SU-DHL-6 (cell line): ENCODE results near the gene SPINK13.

Experiments
- H2AFZ ChIP-seq: fragments of 200-600 bp; sonication (generic); 2 replicates; pipeline ENCODE4 v1.6.1; 2014; ENCODE audit warnings: low read depth, mild to moderate bottlenecking, moderate library complexity, mixed read lengths, antibody characterized with exemption, low read length; ENCODE audit not compliant: severe bottlenecking
- H3F3A ChIP-seq: fragments of 200-600 bp; shearing (Covaris generic); 2 replicates; pipeline ENCODE4 v1.6.0; 2016; ENCODE audit warnings: antibody characterized with exemption, mild to moderate bottlenecking; ENCODE audit not compliant: insufficient read depth
- H3K27ac ChIP-seq: fragments of 200-600 bp; sonication (generic); 2 replicates; pipeline ENCODE4 v1.5.1; 2016; ENCODE audit warnings: low read depth, mild to moderate bottlenecking, low read length, moderate library complexity, mixed read lengths
- H3K27me3 ChIP-seq: fragments of 200-600 bp; sonication (generic), shearing (Covaris generic); 2 replicates; pipeline ENCODE4 v1.6.0; 2014; ENCODE audit warnings: mild to moderate bottlenecking, low read length
- H3K36me3 ChIP-seq: fragments of 200-600 bp; sonication (generic); 2 replicates; pipeline ENCODE4 v1.6.1; 2014; ENCODE audit warnings: mild to moderate bottlenecking, low read length, mixed read lengths
- H3K4me2 ChIP-seq: fragments of 300-600, 200-600 bp; shearing (Covaris generic), sonication (generic); 2 replicates; pipeline ENCODE4 v1.6.0; 2014; ENCODE audit warnings: low read length, low read depth, mild to moderate bottlenecking; ENCODE audit not compliant: poor library complexity, severe bottlenecking
- H3K4me3 ChIP-seq: fragments of 200-600 bp; sonication (generic); 2 replicates; pipeline ENCODE4 v1.5.1; 2014; ENCODE audit warnings: antibody characterized with exemption, low read length, mild to moderate bottlenecking, mixed read lengths; ENCODE audit not compliant: insufficient read depth, poor library complexity, severe bottlenecking
- H3K79me2 ChIP-seq: fragments of 200-600 bp; sonication (generic); 2 replicates; pipeline ENCODE4 v1.6.1; 2014; ENCODE audit warnings: mild to moderate bottlenecking, low read length, moderate library complexity; ENCODE audit not compliant: insufficient read depth
- H3K9ac ChIP-seq: fragments of 200-600 bp; sonication (generic); 2 replicates; pipeline ENCODE4 v1.7.0; 2014; ENCODE audit warnings: mild to moderate bottlenecking, low read length
- H3K9me2 ChIP-seq: fragments of 200-600 bp; sonication (generic); replicated peaks from 2 replicates; pipeline ENCODE4 v1.6.1; 2014; ENCODE audit warnings: low read length; ENCODE audit not compliant: insufficient read depth
- H3K9me3 ChIP-seq: fragments of 200-600 bp; sonication (generic); 2 replicates; pipeline ENCODE4 v1.6.1; 2014; ENCODE audit warnings: low read length, mixed read lengths; ENCODE audit not compliant: insufficient read depth
- H4K20me1 ChIP-seq: fragments of 200-600 bp; sonication (generic); 2 replicates; pipeline ENCODE4 v1.6.1; 2014; ENCODE audit warnings: low read depth, mild to moderate bottlenecking, antibody characterized with exemption, low read length, moderate library complexity, mixed read lengths
- EZH2phosphoT487 ChIP-seq: fragments of 200-600 bp; sonication (generic), shearing (Covaris generic); conservative IDR thresholded peaks from 2 replicates; pipeline ENCODE4 v1.6.1; 2018; ENCODE audit warnings: mild to moderate bottlenecking, antibody characterized with exemption, low read length, moderate library complexity, mixed read lengths
- TF ChIP-seq, protein P1 (sequence below): fragments of 200-600 bp; sonication (generic); IDR thresholded peaks from one replicate; pipeline ENCODE4 v1.5.1; 2017; ENCODE audit warnings: antibody characterized with exemption, mild to moderate bottlenecking, low read length, moderate library complexity; ENCODE audit not compliant: insufficient read depth, poor library complexity, severe bottlenecking

The SPINK13 gene

DNA sequence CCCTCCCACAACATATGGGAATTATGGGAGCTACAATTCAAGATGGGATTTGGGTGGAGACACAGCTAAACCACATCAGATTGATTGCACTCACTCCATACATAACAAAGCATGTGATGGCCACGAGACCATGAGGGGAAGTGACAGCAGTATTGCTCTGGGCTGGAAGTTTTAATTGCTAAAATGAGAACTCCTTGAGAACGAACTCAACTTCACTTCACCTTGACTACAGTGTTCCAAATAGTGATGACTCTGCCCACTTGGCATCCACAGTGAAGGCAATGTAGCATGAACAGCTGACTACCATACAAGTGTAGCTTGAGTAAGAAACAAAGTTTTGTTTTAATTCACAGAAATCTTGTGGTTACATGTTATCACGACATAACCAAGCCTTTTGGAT is 42.9 kb downstream of the SPINK13 start:
- Histone ChIP-seq H3K9me3 (no peaks in the 10 kb centered on the region), H3K27ac (no peak overlapping the region), H3K27me3 (no peaks in the 10 kb centered on the region), H2AFZ (no peak overlapping the region), H3K79me2 (no peaks in the 10 kb centered on the region), H3F3A (no peaks in the 10 kb centered on the region), H3K9me2 (no peaks in the 10 kb centered on the region), H3K36me3 (no peaks in the 10 kb centered on the region), H3K4me3 (no peak overlapping the region), H4K20me1 (no peaks in the 10 kb centered on the region), H3K9ac (no peak overlapping the region), H3K4me2 (no peak overlapping the region)
- no peak for TF ChIP-seq EZH2phosphoT487
- TF ChIP-seq, protein P1, sequence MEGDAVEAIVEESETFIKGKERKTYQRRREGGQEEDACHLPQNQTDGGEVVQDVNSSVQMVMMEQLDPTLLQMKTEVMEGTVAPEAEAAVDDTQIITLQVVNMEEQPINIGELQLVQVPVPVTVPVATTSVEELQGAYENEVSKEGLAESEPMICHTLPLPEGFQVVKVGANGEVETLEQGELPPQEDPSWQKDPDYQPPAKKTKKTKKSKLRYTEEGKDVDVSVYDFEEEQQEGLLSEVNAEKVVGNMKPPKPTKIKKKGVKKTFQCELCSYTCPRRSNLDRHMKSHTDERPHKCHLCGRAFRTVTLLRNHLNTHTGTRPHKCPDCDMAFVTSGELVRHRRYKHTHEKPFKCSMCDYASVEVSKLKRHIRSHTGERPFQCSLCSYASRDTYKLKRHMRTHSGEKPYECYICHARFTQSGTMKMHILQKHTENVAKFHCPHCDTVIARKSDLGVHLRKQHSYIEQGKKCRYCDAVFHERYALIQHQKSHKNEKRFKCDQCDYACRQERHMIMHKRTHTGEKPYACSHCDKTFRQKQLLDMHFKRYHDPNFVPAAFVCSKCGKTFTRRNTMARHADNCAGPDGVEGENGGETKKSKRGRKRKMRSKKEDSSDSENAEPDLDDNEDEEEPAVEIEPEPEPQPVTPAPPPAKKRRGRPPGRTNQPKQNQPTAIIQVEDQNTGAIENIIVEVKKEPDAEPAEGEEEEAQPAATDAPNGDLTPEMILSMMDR, result no peak

- Histone ChIP-seq H3K79me2 (no peaks in the 10 kb centered on the region), H3F3A (no peaks in the 10 kb centered on the region), H3K9me2 (no peaks in the 10 kb centered on the region), H3K9ac (no peak within 1 kb of the TSS), H2AFZ (no peak within 1 kb of the TSS), H3K4me3 (no peak within 1 kb of the TSS), H3K36me3 (no peaks in the 10 kb centered on the region), H3K4me2 (no peak within 1 kb of the TSS), H4K20me1 (no peaks in the 10 kb centered on the region), H3K27me3 (no peaks in the 10 kb centered on the region), H3K9me3 (no peaks in the 10 kb centered on the region), H3K27ac (no peak within 1 kb of the TSS)
- TF ChIP-seq, protein P1, result no peak
- TF ChIP-seq EZH2phosphoT487, result no peak
Measured at GRCh38 chr5:148312153-148312552, 43.6 kb downstream of the SPINK13 start, which contains the start of gene SPINK7. SPINK7 (plus strand) TSS chr5:148312423; CDS start chr5:148312484, 61 bp downstream.

DNA sequence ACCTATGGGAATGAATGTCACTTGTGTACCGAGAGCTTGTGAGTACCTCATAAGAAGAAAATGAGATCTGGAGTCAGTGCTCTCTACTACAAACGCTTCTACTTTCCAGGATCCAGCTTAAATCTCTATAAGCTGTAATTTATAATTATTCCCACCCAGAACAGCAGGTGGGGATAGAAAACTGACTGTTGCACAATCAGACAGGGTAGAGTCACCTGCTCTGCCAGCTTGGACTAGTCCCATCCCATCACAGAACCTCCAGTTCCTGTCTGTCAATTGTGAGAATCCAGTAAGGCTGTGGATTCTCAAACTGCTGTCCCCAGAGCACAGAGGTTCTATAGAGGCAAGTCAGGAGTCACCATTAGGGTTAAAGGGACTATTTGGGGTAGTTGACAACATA is 45.6 kb downstream of the SPINK13 start:
- H3K9me2 ChIP-seq, result no peaks in the 10 kb centered on the region
- no peak overlapping the region for H3K4me2 ChIP-seq
- no peak overlapping the region for H3K9ac ChIP-seq
- no peak for TF ChIP-seq EZH2phosphoT487
- TF ChIP-seq, protein P1, result no peak
- no peak overlapping the region for H2AFZ ChIP-seq
- no peaks in the 10 kb centered on the region for H3F3A ChIP-seq
- H3K27me3 ChIP-seq, result no peaks in the 10 kb centered on the region
- no peaks in the 10 kb centered on the region for H3K36me3 ChIP-seq
- no peaks in the 10 kb centered on the region for H3K9me3 ChIP-seq
- H4K20me1 ChIP-seq, result no peaks in the 10 kb centered on the region
- H3K27ac ChIP-seq, result no peak overlapping the region
- H3K79me2 ChIP-seq, result no peaks in the 10 kb centered on the region
- H3K4me3 ChIP-seq, result no peak overlapping the region
